GM18499 (cell line): ENCODE measurements around the gene AADACL3.

Source experiments
- ATAC-seq: cut with Tn5 transposase; IDR thresholded peaks from one replicate; pipeline ENCODE4 v1.9.1; 2021; ENCODE audit warnings: moderate number of reproducible peaks; ENCODE audit not compliant: insufficient read depth, unreplicated experiment

Gene AADACL3

DNA sequence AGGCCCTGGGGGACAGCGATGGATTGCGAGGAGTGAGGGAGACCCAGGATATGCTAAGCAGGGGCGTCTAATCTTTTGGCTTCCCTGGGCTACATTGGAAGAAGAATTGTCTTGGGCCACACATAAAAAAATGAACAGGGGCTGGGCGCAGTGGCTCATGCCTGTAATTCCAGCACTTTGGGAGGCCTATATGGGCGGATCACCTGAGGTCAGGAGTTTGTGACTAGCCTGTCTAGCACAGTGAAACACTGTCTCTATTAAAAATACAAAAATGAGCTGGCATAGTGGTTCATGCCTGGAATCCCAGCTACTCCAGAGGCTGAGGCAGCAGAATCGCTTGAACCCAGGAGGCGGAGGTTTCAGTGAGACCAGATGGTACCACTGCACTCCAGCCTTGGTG is 46.9 kb downstream of the AADACL3 start:
- no peak for ATAC-seq

DNA sequence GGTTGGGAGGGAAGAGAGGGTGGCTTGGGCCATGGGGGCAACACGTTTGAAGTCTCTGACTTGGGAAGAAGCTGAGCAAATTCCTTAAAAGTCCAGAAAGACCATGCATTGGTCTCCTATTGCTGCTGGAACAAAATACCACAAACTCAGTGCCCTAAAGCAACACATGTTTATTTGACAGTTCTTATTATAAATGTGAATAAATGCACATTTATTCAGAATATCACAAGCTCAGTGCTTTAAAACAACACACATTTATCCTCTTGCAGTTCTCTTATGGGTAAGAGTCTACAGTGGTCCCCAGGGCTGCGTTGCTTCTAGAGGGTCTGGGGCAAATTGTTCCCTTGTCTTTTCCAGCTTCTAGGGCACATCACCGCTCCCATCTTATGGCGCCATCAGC is 47.6 kb downstream of the AADACL3 start:
- no peak for ATAC-seq

DNA sequence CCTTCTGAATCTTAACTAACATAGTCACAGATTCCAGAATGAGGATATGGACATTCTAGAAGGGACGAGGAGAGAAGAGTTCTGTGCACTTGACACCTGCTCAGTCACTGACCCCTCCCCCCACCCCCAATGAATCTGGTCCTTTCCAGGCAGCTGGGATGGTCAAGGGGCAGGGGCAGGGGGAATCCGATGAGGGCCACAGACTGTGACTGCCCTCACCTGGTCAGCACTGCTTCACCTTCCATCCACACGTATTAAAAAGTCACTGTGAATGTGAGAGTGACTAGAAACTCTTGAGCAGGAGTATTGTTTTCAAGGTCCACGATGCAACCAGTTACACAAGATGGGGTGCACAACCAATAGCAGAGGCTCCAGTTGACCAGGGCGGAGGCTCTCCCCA is 48.1 kb downstream of the AADACL3 start:
- no peak for ATAC-seq

DNA sequence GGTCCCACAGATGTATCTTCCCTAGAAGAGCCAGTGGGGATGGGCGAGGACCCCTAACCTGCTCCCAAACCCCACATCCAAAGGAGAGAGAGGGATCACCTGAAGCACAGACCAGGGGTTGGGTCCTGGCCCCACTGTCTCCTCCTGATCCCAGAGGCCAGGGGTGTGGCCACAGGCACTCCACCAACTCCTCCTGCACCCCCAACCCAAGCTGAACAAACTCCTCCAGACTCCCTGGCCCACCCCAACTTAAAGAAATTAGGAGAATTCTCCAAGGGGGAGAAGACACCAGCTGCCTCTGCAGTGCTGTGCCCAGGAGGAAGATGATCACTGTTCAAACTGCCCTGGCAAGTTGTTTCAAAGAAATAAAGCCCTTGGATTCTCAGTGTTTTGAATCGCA is 53.1 kb downstream of the AADACL3 start:
- ATAC-seq, result no peak

DNA sequence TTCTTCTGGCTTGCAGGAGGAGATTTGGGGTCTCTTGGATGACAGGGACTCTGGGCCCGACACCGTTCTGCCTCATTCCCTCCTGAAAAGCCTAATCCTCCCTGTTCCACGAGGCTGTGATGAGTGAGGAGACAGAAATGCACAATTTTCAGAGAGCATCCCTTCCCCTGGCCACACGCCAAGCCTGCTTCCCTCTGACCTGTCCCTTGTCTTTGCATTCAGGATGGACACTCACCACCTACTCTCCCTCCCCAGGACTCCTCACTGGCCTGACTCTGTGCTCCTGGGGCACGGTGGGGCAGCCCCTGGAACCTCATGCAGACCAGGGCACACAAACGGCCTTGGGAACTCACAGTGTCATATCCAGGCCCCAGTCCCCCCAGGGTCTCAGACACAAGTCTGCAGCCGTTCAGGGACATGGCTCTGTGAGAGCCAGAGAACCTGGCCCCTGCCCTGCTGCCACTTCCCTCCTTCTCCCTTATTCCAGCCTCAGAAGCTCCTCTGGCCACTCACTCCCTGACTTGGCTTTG is 54.1 kb downstream of the AADACL3 start:
- ATAC-seq, result no peak

DNA sequence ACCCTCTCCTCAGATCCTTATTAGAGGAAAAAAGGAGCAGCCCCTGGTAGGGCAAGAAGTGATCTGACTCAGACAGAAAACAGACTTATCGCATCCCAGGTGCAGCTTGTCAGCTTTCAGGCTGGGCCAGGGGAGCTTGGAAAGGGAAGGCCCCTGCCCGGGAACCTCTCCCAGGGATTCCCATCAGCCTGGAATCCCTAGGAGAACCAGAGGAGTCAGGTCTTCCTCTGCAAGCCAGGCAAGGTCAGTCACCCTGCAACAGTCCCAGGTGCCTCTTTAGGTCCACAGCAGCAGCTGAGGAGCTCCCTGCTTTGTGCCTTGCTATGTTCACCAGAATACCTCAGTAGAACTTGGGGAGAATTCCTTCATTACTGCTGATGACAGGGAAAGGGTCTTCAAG is 54.7 kb downstream of the AADACL3 start:
- no peak for ATAC-seq

DNA sequence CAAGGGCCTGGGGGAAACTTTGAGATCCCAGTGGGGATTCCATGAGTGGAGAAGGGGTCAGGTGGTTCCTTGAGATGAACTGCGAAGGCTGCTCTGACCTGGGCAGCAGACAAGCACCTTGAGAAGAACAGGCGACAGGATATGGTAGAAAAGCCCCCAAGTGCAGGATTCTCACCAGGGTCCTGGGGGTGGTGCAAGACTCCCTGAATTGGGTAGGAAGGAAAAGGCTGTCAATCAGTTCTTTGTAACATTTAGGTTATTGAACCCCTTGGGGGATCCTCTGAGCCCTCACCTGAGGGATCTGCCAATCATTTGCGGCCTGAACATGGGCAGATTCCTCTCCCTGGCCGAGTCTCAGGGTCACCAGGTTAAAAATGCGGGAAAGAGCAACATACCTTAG is 55.3 kb downstream of the AADACL3 start:
- ATAC-seq, result no peak

DNA sequence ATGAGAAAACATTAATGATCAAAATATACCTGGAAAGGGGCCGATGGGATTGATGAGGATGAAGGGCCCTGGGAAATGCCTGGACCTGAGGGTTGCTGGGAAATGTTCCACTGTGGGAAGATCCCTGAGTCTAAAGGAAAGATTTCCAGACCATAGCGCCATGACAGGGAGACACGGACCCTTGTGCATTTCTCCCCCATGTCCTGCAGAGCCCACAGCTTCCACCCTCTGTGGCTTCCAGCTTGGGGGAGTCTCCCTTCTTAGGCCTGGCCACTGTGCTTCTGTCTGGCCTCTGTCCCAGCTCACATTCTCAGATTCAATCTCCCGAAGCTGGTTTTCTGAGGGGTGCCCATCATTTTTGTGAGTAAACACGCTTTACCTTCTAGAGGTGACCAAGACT is 56.6 kb downstream of the AADACL3 start:
- ATAC-seq, result no peak

DNA sequence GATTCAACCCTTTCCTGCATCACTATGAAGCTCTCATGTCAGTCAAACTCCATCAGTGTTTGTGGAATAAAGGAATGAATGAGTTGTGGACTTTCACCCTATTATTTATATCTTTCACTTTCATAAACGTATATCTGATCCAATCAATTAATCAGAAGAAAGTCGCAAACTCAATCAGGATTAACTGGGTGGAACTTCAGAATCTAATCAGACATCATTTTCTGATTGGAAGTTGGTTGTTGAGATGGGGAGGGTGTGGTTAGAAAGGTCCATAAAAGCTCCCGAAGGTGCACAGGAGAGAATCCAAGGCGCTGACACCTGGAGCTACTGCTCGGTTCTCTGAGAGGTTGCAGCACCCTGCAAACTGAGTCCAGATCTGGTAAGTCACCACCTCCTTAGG is 57.5 kb downstream of the AADACL3 start, which contains the start of gene PRAMEF12:
TSS of gene PRAMEF12 (plus strand) at position 301 of the 400 bp plus-strand sequence. CDS start 1,130 bp downstream, outside the sequence.
- ATAC-seq, result no peak

DNA sequence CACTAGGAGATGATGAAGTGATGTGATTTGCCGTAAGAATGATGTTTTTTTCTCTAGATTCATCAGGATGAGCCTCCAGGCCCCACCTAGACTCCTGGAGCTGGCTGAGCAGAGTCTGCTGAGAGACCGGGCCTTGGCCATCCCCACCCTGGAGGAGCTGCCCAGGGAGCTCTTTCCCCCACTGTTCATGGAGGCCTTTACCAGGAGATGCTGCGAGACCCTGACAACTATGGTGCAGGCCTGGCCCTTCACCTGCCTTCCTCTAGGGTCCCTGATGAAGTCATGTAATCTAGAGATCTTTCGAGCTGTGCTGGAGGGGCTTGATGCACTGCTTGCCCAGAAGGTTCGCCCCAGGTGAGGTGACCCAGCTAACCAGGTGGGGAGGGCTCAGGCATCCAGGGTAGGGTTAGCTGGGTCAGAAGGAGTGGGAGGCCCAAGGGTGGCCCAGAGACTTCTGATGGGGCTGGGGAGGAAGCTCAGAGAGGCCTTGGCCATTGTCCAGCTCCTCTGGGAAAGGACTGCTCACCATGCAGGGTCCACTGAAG is 59.0 kb downstream of the AADACL3 start:
- no peak for ATAC-seq

DNA sequence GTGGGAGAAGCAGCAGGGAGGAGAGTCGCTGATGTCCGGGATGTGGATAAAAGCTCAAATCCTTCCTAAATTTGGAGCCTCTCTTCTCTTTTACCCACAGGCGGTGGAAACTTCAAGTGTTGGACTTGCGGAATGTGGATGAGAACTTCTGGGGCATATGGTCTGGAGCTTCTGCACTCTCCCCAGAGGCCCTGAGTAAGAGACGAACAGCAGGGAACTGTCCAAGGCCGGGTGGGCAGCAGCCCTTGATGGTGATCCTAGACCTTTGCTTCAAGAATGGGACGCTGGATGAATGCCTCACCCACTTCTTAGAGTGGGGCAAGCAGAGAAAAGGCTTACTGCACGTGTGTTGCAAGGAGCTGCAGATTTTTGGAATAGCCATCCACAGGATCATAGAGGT is 59.5 kb downstream of the AADACL3 start:
- ATAC-seq, result no peak

DNA sequence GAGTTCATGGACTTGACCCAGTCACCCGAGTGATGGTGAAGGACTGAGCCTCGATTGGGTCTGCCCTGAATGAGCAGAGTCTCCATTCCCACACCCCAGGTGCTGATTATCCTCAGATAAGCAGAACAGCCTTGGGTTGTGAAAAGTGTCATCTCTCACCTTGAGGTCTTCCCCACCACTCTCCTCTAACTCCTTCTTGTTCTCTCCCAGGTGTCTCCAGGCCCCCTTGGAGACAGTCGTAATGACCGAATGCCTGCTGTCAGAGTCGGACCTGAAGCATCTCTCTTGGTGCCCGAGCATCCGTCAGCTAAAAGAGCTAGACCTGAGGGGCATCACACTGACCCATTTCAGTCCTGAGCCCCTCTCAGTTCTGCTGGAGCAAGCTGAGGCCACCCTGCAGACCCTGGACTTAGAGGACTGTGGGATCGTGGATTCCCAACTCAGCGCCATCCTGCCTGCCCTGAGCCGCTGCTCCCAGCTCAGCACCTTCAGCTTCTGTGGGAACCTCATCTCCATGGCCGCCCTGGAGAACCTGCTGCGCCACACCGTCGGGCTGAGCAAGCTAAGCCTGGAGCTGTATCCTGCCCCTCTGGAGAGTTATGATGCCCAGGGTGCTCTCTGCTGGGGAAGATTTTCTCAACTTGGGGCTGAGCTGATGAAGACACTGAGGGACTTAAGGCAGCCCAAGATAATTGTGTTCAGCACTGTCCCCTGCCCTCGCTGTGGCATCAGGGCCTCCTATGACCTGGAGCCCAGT is 61.1 kb downstream of the AADACL3 start:
- ATAC-seq, result no peak
